Measurements from ENCODE around the gene RFXAP. TPM values are rescaled to one million over a fixed set of nuclear protein-coding genes. Genes with fewer than 3 reads are reported as not detected.

Gene RFXAP
- total and polyA plus RNA-seq, 4 donors, result 0.60 to 3.4 (median 1.8) TPM

DNA sequence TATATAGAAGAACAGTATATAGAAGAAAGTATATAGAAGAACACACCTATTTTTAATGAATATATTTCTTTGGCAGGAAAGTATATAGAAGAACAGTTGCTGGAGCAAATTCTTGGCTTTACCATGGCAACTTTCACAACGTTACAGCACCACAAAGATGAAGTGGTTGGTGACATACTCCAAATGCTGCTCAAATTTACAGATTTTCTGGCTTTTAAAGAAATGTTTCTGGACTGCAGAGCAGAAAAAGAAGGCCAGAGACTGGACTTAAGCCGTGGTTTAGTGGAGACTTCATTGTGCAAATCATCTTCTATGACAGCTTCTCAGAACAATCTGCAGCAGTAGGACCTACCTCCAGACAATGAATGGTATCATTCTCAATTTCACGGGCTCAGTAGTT lies 24.3 kb upstream of the RFXAP start:
- no peak overlapping the region for H3K9ac ChIP-seq (ENCODE audit: low read depth in 1 of 2, low read length in 2 of 2)
- TF ChIP-seq, protein P1, sequence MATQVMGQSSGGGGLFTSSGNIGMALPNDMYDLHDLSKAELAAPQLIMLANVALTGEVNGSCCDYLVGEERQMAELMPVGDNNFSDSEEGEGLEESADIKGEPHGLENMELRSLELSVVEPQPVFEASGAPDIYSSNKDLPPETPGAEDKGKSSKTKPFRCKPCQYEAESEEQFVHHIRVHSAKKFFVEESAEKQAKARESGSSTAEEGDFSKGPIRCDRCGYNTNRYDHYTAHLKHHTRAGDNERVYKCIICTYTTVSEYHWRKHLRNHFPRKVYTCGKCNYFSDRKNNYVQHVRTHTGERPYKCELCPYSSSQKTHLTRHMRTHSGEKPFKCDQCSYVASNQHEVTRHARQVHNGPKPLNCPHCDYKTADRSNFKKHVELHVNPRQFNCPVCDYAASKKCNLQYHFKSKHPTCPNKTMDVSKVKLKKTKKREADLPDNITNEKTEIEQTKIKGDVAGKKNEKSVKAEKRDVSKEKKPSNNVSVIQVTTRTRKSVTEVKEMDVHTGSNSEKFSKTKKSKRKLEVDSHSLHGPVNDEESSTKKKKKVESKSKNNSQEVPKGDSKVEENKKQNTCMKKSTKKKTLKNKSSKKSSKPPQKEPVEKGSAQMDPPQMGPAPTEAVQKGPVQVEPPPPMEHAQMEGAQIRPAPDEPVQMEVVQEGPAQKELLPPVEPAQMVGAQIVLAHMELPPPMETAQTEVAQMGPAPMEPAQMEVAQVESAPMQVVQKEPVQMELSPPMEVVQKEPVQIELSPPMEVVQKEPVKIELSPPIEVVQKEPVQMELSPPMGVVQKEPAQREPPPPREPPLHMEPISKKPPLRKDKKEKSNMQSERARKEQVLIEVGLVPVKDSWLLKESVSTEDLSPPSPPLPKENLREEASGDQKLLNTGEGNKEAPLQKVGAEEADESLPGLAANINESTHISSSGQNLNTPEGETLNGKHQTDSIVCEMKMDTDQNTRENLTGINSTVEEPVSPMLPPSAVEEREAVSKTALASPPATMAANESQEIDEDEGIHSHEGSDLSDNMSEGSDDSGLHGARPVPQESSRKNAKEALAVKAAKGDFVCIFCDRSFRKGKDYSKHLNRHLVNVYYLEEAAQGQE (IDR thresholded peaks at IDR 0.05), result no peak
- TF ChIP-seq, protein P2, sequence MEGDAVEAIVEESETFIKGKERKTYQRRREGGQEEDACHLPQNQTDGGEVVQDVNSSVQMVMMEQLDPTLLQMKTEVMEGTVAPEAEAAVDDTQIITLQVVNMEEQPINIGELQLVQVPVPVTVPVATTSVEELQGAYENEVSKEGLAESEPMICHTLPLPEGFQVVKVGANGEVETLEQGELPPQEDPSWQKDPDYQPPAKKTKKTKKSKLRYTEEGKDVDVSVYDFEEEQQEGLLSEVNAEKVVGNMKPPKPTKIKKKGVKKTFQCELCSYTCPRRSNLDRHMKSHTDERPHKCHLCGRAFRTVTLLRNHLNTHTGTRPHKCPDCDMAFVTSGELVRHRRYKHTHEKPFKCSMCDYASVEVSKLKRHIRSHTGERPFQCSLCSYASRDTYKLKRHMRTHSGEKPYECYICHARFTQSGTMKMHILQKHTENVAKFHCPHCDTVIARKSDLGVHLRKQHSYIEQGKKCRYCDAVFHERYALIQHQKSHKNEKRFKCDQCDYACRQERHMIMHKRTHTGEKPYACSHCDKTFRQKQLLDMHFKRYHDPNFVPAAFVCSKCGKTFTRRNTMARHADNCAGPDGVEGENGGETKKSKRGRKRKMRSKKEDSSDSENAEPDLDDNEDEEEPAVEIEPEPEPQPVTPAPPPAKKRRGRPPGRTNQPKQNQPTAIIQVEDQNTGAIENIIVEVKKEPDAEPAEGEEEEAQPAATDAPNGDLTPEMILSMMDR (IDR thresholded peaks at IDR 0.05; ENCODE audit: low read depth, low read length, missing input control), result no peak
- TF ChIP-seq HNF4G (IDR thresholded peaks at IDR 0.05), result no peak
- TF ChIP-seq FOXA2 (IDR thresholded peaks at IDR 0.05), result no peak
- TF ChIP-seq RXRA (IDR thresholded peaks at IDR 0.05), result no peak
- no peak for TF ChIP-seq HNF4A (conservative IDR thresholded peaks at IDR 0.05)
- TF ChIP-seq NR2F2 (IDR thresholded peaks at IDR 0.05), result no peak
- no peak for TF ChIP-seq JUND (IDR thresholded peaks at IDR 0.05)
- TF ChIP-seq SP1 (IDR thresholded peaks at IDR 0.05), result no peak
- TF ChIP-seq, protein P3, sequence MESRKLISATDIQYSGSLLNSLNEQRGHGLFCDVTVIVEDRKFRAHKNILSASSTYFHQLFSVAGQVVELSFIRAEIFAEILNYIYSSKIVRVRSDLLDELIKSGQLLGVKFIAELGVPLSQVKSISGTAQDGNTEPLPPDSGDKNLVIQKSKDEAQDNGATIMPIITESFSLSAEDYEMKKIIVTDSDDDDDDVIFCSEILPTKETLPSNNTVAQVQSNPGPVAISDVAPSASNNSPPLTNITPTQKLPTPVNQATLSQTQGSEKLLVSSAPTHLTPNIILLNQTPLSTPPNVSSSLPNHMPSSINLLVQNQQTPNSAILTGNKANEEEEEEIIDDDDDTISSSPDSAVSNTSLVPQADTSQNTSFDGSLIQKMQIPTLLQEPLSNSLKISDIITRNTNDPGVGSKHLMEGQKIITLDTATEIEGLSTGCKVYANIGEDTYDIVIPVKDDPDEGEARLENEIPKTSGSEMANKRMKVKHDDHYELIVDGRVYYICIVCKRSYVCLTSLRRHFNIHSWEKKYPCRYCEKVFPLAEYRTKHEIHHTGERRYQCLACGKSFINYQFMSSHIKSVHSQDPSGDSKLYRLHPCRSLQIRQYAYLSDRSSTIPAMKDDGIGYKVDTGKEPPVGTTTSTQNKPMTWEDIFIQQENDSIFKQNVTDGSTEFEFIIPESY (IDR thresholded peaks at IDR 0.05), result no peak
- TF ChIP-seq EGR1 (IDR thresholded peaks at IDR 0.05; ENCODE audit: low read depth in 2 of 2), result no peak
- TF ChIP-seq RAD21 (IDR thresholded peaks at IDR 0.05), result no peak
- no peak for TF ChIP-seq YY1 (IDR thresholded peaks at IDR 0.05)
- TF ChIP-seq GABPA (IDR thresholded peaks at IDR 0.05 in 1 of 2, conservative IDR thresholded peaks at IDR 0.05 in 1 of 2), result no peak
- H3K9me3 ChIP-seq (ENCODE audit: control insufficient read depth in 4 of 4, low read length in 3 of 4), result no peaks in the 10 kb centered on the region
- peaks cover 0 to 2% (median 0%) of the 10 kb centered on the region in 4 donors for H3K27me3 ChIP-seq (ENCODE audit: control insufficient read depth in 4 of 4, insufficient read depth in 4 of 4, low read length in 3 of 4)
- no peak overlapping the region for H3K27ac ChIP-seq (ENCODE audit: low read depth in 1 of 2, low read length in 2 of 2)
- no peak for DNase-seq (ENCODE audit: low spot score)
- H3K4me3 ChIP-seq (ENCODE audit: low read depth in 1 of 3, low read length in 3 of 3), result no peak overlapping the region
- no peaks in the 10 kb centered on the region for H3K36me3 ChIP-seq (ENCODE audit: control insufficient read depth in 4 of 4, insufficient read depth in 3 of 4, low read depth in 1 of 4, low read length in 3 of 4)
- 83% methylated on average over 3 of the region's 3 CpGs for whole genome bisulfite sequencing
- H3K4me1 ChIP-seq (ENCODE audit: control insufficient read depth in 4 of 4, insufficient read depth in 4 of 4, low read length in 3 of 4), result no peaks in the 10 kb centered on the region

DNA sequence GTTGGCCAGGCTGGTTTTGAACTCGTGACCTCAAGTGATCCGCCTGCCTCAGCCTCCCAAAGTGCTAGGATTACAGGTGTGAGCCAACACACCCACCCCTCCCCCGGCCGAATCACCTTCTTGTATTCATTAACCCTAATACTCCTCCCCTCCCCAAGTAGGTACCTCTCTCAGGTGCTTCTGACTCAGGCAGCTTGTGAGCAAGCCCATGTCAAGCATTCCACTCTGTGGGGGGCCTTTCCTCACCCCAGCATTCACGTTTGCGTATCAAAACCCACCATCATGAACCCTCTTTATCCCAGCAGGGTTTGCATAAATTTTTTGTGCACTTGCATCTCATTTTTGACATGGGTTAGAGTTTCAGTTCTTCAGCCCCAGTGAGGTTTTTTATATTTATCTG lies 23.6 kb upstream of the RFXAP start:
- no peak for DNase-seq (ENCODE audit: low spot score)
- Histone ChIP-seq H3K9me3 (ENCODE audit: control insufficient read depth in 4 of 4, low read length in 3 of 4) (no peaks in the 10 kb centered on the region), H3K9ac (ENCODE audit: low read depth in 1 of 2, low read length in 2 of 2) (no peak overlapping the region), H3K36me3 (ENCODE audit: control insufficient read depth in 4 of 4, insufficient read depth in 3 of 4, low read depth in 1 of 4, low read length in 3 of 4) (no peaks in the 10 kb centered on the region), H3K27me3 (ENCODE audit: control insufficient read depth in 4 of 4, insufficient read depth in 4 of 4, low read length in 3 of 4) (peaks cover 0 to 2% (median 0%) of the 10 kb centered on the region in 4 donors), H3K4me3 (ENCODE audit: low read depth in 1 of 3, low read length in 3 of 3) (no peak overlapping the region), H3K27ac (ENCODE audit: low read depth in 1 of 2, low read length in 2 of 2) (no peak overlapping the region), H3K4me1 (ENCODE audit: control insufficient read depth in 4 of 4, insufficient read depth in 4 of 4, low read length in 3 of 4) (no peaks in the 10 kb centered on the region)
- TF ChIP-seq, protein P3 (IDR thresholded peaks at IDR 0.05), result no peak
- TF ChIP-seq, protein P1 (IDR thresholded peaks at IDR 0.05), result no peak
- TF ChIP-seq, protein P4, sequence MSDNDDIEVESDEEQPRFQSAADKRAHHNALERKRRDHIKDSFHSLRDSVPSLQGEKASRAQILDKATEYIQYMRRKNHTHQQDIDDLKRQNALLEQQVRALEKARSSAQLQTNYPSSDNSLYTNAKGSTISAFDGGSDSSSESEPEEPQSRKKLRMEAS (IDR thresholded peaks at IDR 0.05), result no peak
- TF ChIP-seq EGR1 (IDR thresholded peaks at IDR 0.05; ENCODE audit: low read depth in 2 of 2) (no peak), SP1 (IDR thresholded peaks at IDR 0.05) (no peak), FOXA1 (IDR thresholded peaks at IDR 0.05) (no peak), RAD21 (IDR thresholded peaks at IDR 0.05) (no peak), YY1 (IDR thresholded peaks at IDR 0.05) (no peak)
- 62% methylated on average over 6 of the region's 6 CpGs for whole genome bisulfite sequencing

All from liver (tissue), 9 donors.